HG02885 (cell line): ENCODE results near the gene CEP162.
"Not testable (repeated sequence)": the region's sequence is repeated elsewhere in the genome, so short reads cannot be mapped to it uniquely, and the experiment has no call there.

Experiments used
- ATAC-seq: cut with Tn5 transposase; IDR thresholded peaks from one replicate; pipeline ENCODE4 v1.9.1; 2021; ENCODE audit warnings: mild to moderate bottlenecking; ENCODE audit not compliant: unreplicated experiment, poor library complexity

The CEP162 gene

GRCh38 chr6:84228198-84228543, 728 bp upstream of the CEP162 start:
- ATAC-seq, result peak; percentile 1

GRCh38 chr6:84227044-84227433, 404 bp downstream of the CEP162 start:
- ATAC-seq, result peak; percentile 5

DNA sequence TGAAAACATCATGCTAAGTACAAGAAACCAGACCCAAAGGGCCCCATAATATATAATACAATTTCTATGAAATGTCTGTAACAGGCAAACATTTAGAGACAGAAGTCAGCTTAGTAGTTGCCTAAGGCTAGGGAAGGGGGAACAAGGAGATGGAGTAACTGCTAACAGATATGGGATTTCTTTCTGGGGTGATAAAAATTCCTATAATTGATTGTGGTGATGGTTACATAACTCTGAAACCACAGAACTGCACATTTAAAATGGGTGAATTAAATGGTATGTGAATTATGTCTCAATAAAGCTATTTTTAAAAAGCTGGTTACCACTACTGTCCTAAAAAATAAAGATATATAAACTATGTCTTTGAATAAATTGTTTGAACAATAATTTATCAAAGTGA, 3.2 kb downstream of the CEP162 start:
- no peak for ATAC-seq

- not testable (repeated sequence) for ATAC-seq
Observed at GRCh38 chr6:84223608-84224007, 3.8 kb downstream of the CEP162 start.

DNA sequence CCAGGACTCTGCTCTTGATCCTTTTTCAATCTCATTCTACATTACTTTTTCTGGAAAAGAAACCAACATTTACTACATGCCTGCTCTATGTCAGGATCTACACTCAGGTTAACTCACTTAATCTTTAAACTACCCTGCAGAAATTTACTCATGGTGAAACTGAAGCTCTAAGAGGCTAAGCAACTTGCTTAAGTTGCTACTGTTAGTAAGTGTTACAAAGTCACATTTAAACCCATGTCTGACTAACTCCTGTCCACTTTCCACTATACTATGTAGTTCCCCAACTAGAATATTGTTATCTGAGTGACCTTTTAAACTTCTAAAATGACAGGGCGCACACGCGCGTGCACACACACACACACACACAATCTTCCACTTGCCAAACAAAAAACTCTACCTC, 5.0 kb downstream of the CEP162 start:
- no peak for ATAC-seq

- ATAC-seq, result no peak
Observed at GRCh38 chr6:84220809-84221409, 6.5 kb downstream of the CEP162 start.

DNA sequence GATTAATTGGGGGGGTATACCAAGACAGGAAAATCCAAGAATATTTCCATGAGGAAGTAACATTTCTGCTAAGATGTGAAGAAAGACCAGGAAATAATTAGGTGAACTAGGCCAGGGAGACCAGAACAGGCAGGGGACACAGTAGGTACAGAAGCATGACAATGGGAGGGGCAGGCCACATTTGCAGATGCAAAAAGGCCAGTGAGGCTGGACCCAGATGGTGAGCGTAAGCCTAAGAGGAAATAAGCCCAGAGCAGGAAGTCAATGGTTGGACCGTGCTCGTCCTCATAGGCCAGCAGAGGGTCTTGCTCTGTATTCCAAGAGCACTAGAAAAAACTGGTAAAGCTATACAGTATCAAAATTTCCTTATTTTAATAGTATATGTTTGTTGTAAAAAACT, 9.4 kb downstream of the CEP162 start:
- no peak for ATAC-seq

DNA sequence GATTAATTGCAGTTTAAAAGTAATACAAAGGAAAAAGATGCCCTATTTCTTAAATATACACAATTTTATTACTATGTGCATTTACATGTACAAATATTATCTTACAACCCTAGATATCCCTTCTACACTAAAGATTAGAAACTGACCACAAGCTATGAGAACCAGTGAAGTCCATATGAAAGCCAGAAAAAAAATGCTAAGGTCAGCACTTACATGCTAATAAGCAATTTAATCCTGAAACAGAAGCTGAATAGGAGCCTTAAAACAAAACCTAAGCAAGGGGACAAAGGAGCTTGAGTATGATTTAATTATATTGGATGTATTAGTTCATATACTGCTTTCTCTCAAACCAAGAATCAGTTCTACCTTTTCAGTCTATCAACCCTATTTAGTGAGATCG, 14.2 kb downstream of the CEP162 start:
- ATAC-seq, result no peak

- ATAC-seq, result no peak
Observed at GRCh38 chr6:84204011-84204410, 23.4 kb downstream of the CEP162 start.

DNA sequence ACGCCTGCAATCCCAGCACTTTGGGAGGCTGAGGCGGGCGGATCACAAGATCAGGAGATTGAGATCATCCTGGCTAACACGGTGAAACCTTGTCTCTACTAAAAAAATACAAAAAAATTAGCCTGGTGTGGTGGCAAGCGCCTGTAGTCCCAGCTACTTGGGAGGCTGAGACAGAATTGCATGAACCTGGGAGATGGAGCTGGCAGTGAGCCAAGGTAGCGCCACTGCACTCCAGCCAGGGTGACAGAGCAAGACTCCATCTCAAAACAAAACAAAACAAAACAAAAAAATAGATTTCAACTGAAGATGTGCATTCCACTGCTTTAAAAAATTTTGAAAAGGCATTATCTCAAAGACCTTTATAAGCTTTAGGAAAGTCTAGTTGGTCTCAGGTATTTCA, 27.5 kb downstream of the CEP162 start:
- not testable (repeated sequence) for ATAC-seq

DNA sequence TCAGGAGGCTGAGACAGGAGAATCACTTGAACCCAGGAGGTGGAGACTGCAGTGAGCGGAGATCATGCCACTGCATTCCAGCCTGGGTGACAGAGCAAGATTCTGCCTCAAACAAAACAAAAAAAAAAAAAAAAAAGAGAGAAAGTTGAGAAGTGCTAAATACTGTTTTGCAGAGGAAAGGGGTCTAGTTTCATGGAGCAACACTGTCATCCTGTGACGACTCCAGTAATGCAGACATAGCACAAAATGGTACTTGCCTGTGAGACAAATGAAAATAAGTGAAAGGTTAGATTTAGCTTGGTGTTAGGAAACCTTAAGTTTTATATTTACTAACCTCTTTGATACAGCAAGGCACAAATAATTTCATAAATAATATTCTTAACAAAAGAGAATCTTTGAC, 29.7 kb downstream of the CEP162 start:
- no peak for ATAC-seq

DNA sequence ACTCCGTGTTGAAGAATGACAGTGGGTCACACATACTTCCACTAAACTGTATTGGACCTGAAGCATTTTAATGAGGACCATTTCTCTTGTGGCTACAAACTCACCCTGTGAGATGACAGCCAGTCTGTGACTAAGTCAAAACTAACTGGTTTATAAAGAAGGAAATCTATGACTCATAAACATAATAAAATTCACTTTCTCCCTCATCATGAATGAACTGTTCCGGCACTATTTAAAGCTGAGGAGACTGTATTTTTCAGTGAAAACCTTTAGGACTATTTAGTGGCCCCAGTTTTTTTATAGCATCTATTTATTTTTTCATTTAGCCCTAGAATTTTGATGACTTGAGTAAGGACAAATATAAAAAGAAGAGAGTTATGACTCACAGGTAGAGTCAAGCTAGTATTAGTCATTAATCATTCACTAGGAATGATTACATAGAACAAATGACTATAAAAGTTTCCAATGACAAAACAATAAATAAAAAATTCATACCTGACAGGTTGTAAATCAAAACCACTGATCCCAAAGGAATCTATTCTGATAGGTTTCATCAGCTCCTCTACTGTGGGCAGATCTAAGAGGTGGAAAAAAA, 34.2 kb downstream of the CEP162 start:
- no peak for ATAC-seq

DNA sequence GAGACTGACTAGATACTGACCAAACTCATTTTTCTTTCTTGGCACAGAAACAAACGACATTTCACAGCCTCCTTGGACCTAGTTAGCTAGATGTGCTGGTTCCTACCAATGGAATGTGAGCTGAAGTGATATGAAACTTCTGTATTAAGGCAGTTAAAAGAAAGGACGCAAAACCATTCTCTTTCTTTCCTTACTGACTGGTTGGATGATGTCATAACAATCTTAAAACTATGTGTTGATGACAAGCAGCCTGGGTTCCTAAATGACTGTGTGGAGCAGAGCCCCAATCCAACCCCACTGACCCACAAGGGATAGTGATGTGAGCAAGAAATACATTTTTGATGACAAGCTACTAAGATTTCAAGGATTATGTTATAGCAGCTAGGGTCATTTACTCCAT, 35.6 kb downstream of the CEP162 start:
- ATAC-seq, result no peak

DNA sequence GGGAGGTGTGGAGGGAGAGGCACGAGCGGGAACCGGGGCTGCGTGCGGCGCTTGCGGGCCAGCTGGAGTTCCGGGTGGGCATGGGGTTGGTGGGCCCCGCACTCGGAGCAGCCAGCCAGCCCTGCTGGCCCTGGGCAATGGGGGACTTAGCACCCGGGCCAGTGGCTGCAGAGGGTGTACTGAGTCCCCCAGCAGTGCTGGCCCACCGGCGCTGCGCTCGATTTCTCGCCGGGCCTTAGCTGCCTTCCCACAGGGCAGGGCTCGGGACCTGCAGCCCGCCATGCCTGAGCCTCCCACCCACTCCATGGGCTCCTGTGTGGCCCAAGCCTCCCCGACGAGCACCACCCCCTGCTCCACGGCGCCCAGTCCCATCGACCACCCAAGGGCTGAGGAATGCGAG, 38.1 kb downstream of the CEP162 start:
- not testable (repeated sequence) for ATAC-seq

DNA sequence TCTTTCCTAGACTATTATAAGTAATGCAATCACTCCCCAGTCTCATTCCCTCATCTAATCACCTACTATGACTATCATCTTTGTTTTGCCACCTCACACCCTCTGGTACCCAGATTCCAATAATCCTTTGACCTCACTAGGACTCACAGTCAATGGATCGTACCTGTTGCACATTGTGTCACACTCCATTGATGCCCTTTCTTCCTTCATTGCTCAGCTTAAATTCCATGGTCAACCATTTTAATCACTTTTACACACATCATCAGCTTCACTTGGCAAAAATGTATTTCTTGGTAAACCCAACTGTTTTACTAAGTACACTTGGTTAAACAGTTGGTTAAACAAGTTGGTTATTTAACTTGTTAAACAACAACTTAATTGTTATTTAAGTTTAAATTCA, 44.0 kb downstream of the CEP162 start:
- no peak for ATAC-seq

GRCh38 chr6:84182001-84182400, 45.4 kb downstream of the CEP162 start:
- ATAC-seq, result no peak

GRCh38 chr6:84177241-84177640, 50.2 kb downstream of the CEP162 start:
- no peak for ATAC-seq

GRCh38 chr6:84172574-84172973, 54.9 kb downstream of the CEP162 start:
- ATAC-seq, result no peak

GRCh38 chr6:84172080-84172479, 55.4 kb downstream of the CEP162 start:
- no peak for ATAC-seq

- no peak for ATAC-seq
Observed at GRCh38 chr6:84167457-84167856, 60.0 kb downstream of the CEP162 start.

GRCh38 chr6:84166395-84166794, 61.0 kb downstream of the CEP162 start:
- no peak for ATAC-seq

DNA sequence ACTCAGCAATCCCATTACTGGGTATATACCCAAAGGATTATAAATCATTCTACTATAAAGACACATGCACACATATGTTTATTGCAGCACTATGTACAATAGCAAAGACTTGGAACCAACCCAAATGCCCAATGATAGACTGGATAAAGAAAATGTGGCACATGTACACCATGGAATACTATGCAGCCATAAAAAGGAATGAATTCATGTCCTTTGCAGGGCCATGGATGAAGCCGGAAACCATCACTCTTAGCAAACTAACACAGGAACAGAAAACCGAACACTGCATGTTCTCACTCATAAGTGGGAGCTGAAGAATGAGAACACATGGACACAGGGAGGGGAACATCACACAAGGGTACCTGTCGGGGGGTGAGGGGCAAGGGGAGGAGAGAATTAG, 63.1 kb downstream of the CEP162 start:
- ATAC-seq, result not testable (repeated sequence)

DNA sequence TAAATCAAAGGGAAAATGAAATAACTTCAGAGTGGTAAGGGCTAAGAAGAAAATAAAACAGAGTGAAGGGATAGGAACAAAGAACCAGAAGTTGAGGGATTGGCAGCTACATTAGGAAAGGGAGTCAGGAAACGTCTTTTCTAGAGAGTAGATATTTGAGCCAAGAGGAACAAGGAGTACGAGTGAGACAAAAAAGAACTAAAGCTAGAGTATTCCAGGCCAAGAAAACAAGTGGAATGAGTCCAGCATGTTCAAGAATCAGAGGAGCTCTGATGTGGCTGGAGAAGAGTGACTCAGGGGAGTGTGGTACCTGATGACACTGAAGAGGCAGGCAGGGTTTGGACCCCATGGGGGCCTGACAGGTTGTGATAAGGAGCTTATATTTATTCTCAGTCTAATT, 66.3 kb downstream of the CEP162 start:
- no peak for ATAC-seq
